Limb (tissue), 2 donors: ENCODE results near the gene PODNL1.

ENCODE experiments used
- DNase-seq, 2 donors: peaks; one replicate each; pipeline ENCODE4 v3.0.0-alpha.2; 2016; ENCODE audit errors: extremely low spot score in 2 of 2

The PODNL1 gene

GRCh38 chr19:13958043-13958442 lies 19.8 kb upstream of the PODNL1 start:
- no peak for DNase-seq

GRCh38 chr19:13957051-13957450 lies 18.8 kb upstream of the PODNL1 start:
- DNase-seq: no peak

- no peak for DNase-seq
Observed at GRCh38 chr19:13956365-13956744, 18.1 kb upstream of the PODNL1 start.

- DNase-seq: peak in 1 of 2 donors; percentile 26
Observed at GRCh38 chr19:13955662-13956364, 17.6 kb upstream of the PODNL1 start.

GRCh38 chr19:13954185-13954584 lies 16.0 kb upstream of the PODNL1 start:
- no peak for DNase-seq

- peak; percentile 38 to 42 for DNase-seq
Observed at GRCh38 chr19:13952931-13953531, 14.8 kb upstream of the PODNL1 start.

GRCh38 chr19:13952154-13952930 lies 14.1 kb upstream of the PODNL1 start, which contains the start of gene DCAF15:
TSS of gene DCAF15 (plus strand) at chr19:13952509. CDS start at chr19:13952513, 4 bp downstream.
- peak; percentile 99 to 100 for DNase-seq

- no peak for DNase-seq
Observed at GRCh38 chr19:13951799-13952153, 13.6 kb upstream of the PODNL1 start.

- no peak for DNase-seq
Observed at GRCh38 chr19:13951043-13951442, 12.8 kb upstream of the PODNL1 start.

- DNase-seq: no peak
Observed at GRCh38 chr19:13946414-13946813, 8.2 kb upstream of the PODNL1 start.

GRCh38 chr19:13942023-13942684 lies 3.9 kb upstream of the PODNL1 start:
- DNase-seq: no peak

GRCh38 chr19:13937479-13938300 lies 527 bp downstream of the PODNL1 start:
- DNase-seq: no peak

GRCh38 chr19:13935765-13936510 lies 2.3 kb downstream of the PODNL1 start:
- DNase-seq: no peak

- DNase-seq: no peak
Observed at GRCh38 chr19:13934785-13935109, 3.5 kb downstream of the PODNL1 start.

GRCh38 chr19:13932911-13933393 lies 5.3 kb downstream of the PODNL1 start:
- DNase-seq: no peak

- no peak for DNase-seq
Observed at GRCh38 chr19:13932149-13932637, 6.0 kb downstream of the PODNL1 start.

GRCh38 chr19:13931391-13932148 lies 6.6 kb downstream of the PODNL1 start:
- DNase-seq: no peak

GRCh38 chr19:13930402-13930801 lies 7.8 kb downstream of the PODNL1 start:
- DNase-seq: no peak

GRCh38 chr19:13929956-13930355 lies 8.3 kb downstream of the PODNL1 start:
- no peak for DNase-seq
